Embryonic facial prominence (tissue), 1 donor: ENCODE results near the gene ATG4C.
"Not testable (repeated sequence)": the region's sequence is repeated elsewhere in the genome, so short reads cannot be mapped to it uniquely, and the experiment has no call there.

Experiments
- DNase-seq: peaks from one replicate; pipeline ENCODE4 v3.0.0-alpha.2; 2016; ENCODE audit errors: extremely low spot score

Gene ATG4C

GRCh38 chr1:62783736-62784508 lies at the start of gene ATG4C:
TSS of gene ATG4C (plus strand) at chr1:62784132. CDS start at chr1:62803787, 19,655 bp downstream.
- DNase-seq, result peak; percentile 95

GRCh38 chr1:62735491-62736171 lies 48.3 kb upstream of the ATG4C start:
- no peak for DNase-seq

DNA sequence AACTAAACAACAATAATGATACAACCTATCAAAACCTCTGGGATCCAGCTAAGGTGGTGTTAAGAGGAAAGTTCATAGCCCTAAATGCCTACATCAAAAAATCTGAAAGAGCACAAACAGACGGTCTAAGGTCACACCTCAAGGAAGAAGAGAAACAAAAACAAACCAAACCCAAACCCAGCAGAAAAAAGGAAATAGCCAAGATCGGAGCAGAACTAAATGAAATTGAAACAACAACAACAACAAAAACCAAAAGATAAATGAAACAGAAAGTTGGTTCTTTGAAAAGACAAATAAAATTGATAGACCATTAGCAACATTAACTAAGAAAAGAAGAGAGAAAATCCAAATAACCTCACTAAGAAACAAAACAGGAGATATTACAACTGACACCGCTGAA lies 43.2 kb upstream of the ATG4C start:
- not testable (repeated sequence) for DNase-seq

DNA sequence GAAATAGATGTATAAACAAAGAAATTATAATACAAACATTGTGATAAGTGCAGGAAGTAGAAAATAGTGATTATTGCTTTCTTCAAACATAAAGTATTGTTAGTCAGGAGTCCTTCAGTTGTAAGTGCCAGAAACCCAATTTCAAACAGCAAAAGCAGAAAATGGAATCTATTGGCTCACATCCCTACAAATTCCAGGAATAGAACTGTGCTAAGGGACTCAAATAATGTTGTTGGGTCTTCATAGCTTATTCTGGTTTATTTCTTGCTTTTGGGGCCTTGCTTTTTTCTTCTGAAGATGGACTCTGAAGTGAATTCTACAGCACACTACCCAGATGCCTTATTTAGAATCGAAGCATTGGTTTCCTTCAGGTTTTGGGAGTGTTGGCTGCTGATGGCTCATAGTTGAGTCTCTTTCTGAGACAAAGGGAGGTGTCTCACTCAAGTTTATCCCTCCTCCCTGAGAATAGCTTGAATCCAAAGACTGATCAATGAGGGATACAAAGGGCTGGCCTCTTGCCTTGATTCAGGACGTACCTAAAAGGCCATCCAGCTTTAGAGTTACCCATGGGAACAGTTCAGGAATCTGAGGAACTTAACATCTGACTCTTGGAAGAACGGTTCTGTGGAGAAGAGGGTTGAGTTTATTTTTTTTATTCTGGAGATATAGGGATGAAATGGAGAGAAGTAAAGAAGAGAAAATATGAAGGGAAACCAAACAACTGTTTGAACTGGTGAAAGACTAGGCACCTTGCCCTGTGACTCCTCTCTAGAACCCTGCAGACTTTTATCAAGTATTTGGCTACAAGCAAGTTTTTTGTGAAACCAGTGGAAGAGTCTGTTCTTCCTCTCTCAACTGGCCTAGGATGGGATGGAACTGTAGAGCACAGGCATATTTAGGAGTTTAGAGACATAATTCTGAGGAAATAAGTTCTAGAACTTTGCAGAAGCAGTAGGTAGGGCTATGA lies 39.0 kb upstream of the ATG4C start:
- DNase-seq, result no peak

DNA sequence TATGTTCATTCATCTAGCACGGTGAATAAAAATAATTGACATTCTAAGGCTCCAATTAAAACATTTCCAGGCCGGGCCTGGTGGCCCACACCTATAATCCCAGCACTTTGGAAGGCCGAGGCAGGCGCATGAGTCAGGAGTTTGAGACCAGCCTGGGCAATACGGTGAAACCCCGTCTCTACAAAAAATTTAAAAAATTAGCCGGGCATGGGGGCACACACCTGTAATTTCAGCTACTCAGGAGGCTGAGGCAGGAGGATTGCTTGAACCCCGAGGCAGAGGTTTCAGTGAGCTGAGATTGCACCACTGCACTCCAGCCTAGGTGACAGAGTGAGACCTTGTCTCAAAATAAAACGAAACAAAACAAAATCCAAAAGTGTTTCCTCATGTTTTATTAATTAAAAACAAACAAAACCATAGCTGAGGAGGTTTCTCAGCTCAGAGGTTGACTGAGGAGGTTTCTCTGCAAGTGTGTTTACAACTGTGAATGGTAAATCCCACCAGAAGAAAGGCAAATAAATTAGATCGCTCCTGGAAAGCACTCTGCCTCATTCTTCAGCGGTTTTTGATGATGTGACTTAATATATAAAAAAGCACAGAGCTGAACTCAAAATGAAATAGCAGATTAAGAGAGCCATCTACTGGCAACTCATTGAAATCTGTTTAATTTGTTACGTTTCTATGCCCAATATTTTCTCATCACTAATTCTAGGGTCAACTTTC lies 37.7 kb upstream of the ATG4C start:
- DNase-seq, result peak; percentile 64

DNA sequence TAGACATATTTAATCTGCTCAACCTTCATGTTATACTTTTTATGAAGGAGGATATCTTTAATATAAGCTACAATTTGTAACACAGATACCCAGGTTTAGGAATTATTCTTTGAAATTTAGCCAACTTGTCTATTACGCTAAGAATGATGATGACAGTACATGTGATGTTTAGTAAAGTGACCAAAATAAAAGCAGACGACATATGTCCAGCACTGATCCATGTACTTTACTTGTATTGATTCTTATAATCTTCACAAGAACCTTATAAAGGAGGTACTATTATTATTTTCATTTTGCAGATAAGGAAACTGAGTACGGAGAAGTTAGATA lies 37.2 kb upstream of the ATG4C start:
- no peak for DNase-seq

DNA sequence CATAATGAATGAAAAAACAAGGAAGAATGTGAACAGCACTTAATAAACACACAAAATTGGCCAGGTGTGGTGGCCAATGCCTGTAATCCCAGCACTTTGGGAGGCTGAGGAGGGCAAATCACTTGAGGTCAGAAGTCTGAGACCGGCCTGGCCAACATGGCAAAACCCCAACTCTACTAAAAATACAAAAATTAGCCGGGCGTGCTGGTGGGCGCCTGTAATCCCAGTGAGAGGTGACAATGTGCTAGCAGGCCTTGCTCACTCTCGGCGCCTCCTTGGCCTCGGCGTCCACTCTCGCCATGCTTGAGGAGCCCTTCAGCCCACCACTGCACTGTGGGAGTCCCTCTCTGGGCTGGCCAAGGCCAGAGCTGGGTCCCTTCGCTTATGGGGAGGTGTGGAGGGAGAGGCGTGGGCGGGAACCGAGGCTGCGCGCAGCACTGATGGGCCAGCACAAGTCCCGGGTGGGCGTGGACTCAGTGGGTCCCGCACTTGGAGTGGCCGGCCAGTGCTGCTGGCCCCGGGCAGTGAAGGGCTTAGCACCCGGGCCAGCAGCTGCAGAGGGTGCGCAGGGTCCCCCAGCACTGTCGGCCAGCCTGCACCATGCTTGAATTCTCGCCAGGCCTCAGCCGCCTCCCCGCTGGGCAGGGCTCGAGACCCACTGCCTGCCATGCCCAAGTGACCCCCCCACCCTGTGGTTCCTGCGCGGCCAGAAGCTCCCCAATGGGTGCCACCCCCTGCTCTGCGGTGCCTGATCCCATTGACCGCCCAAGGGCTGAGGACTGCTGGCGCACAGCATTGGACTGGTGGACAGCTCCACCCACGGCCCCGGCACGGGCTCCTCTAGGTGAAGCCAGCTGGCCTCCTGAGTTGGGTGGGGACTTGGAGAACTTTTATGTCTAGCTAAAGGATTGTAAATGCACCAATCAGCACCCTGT lies 30.6 kb upstream of the ATG4C start:
- DNase-seq, result no peak

DNA sequence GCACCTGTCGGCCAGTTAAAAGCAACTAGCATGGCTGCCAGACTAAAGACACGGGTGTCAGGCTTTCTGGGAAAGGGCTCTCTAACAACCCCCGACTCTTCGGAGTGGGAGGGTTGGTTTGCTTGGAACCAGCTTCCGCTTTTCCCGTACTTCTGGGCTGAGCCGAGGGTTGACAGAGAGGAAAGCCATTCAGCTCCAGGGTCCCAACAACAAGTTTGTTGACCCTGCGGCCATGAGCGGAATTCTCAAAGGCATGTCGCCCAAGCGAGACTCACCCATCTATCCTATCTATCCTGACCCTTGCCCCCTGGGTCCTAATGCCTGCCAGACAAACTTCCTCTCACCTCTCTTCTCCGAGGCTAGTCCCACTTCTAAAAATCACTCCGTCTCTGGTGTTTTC lies 29.0 kb upstream of the ATG4C start:
- not testable (repeated sequence) for DNase-seq

DNA sequence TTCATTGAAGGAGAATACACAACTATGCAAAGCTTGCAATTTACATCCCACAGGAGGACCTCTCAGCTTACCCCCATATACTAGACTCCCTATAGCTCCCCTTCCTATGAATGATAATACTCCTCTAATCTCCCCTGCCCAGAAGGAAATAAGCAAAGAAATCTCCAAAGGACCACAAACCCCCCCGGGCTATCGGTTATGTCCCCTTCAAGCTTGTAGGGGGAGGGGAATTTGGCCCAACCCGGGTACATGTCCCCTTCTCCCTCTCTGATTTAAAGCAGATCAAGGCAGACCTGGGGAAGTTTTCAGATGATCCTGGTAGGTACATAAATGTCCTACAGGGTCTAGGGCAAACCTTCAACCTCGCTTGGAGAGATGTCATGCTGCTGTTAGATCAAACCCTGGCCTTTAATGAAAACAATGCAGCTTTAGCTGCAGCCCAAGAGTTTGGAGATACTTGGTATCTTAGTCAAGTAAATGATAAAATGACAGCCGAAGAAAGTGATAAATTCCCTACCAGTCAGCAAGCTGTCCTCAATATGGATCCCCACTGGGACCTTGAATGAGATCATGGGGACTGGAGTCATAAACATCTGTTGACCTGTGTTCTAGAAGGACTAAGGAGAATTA lies 27.6 kb upstream of the ATG4C start:
- DNase-seq, result not testable (repeated sequence)

DNA sequence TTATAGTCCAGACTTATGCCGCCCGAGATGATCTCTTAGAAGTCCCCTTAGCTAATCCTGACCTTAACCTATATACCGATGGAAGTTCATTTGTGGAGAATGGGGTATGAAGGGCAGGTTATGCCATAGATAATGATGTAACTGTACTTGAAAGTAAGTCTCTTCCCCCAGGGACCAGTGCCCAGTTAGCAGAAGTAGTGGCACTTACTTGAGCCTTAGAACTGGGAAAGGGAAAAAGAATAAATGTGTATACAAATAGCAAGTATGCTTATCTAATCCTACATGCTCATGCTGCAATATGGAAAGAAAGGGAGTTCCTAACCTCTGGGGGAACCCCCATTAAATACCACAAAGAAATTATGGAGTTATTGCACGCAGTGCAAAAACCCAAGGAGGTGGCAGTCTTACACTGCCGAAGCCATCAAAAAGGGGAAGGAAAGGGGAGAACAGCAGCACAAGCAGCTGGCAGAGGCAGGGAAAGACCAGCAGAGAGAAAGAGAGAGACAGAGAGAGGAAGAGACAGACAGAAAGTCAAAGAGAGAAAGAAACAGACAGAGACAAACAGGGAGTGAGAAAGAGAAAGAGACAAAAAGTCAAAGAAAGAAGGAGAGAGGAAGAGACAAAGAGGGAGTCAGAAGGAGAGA lies 24.6 kb upstream of the ATG4C start:
- not testable (repeated sequence) for DNase-seq

GRCh38 chr1:62760021-62760782 lies 23.7 kb upstream of the ATG4C start:
- not testable (repeated sequence) for DNase-seq

DNA sequence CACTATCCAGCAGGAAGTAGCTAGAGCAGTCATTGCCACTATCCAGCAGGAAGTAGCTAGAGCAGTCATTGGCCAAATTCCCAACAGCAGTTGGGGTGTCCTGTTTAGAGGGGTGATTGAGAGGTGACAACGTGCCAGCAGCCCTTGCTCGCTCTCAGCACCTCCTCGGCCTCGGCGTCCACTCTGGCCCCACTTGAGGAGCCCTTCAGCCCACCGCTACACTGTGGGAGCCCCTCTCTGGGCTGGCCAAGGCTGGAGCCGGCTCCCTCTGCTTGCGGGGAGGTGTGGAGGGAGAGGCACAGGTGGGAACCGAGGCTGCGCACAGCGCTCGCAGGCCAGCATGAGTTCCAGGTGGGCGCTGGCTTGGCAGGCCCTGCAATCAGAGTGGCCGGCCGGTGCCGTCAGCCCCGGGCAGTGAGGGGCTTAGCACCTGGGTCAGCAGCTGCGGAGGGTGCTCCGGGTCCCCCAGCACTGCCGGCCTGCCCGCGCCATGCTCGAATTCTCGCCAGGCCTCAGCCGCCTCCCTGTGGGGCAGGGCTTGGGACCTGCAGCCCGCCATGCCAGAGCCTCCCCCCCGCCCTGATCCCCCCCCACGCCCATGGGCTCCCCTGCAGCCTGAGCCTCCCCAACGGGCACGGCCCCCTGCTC lies 22.6 kb upstream of the ATG4C start:
- DNase-seq, result not testable (repeated sequence)

- not testable (repeated sequence) for DNase-seq
Observed at GRCh38 chr1:62762027-62762426, 21.9 kb upstream of the ATG4C start.

DNA sequence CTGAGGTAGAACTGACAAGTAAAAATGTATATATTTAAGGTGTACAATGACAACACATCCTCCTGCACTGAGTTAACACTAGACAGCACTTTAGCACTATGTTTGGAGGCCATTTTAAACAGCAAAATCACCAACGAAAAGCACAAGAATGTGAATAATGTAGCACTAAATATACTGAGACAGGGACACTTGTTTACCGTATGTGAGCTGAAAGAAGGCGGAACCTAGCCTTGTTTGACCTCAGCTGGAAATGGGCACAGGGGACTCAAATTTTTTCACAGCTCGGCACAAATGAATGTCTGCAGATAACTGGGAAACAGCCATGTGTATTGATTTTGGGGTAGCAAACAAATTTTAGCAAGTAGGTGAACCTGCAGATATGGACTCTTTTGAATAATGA lies 18.0 kb upstream of the ATG4C start:
- DNase-seq, result no peak

DNA sequence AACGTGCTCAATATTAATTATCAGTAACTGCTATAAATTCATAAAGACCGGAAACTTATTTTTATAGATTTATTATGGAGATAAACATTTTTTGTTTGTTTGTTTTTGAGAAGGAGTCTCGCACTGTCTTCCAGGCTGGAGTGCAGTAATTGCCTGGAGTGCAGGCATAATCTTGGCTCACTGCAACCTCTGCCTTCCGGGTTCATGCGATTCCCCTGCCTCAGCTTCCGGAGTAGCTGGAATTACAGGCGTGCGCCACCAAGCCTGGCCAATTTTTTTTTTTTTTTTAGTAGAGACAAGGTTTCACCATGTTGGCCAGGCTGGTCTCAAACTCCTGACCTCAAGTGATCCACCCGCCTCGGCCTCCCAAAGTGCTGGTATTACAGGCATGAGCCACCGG lies 15.4 kb upstream of the ATG4C start:
- DNase-seq, result not testable (repeated sequence)

- DNase-seq, result no peak
Observed at GRCh38 chr1:62772607-62773295, 11.2 kb upstream of the ATG4C start.

GRCh38 chr1:62774006-62774405 lies 9.9 kb upstream of the ATG4C start:
- no peak for DNase-seq
